Transverse colon (tissue), 4 donors: ENCODE measurements around the gene GPR65. TPM values are rescaled to one million over a fixed set of nuclear protein-coding genes. Genes with fewer than 3 reads are reported as not detected.

Experiments
- DNase-seq: peaks from one replicate; pipeline ENCODE4 v3.0.0-alpha.2; 2019
- H3K27ac ChIP-seq, 4 donors: fragments of 200-600 bp; sonication (generic); 2 replicates each; pipeline ENCODE4 v1.5.1; 2016 to 2018; ENCODE audit warnings: inconsistent platforms in 4 of 4
- H3K27me3 ChIP-seq: fragments of 200-600 bp; sonication (generic); 2 replicates; pipeline ENCODE4 v1.5.1; 2017; ENCODE audit warnings: inconsistent platforms
- H3K36me3 ChIP-seq, 4 donors: fragments of 200-600 bp; sonication (generic); 2 replicates each; pipeline ENCODE4 v1.5.1; 2017 to 2019; ENCODE audit warnings: inconsistent platforms in 4 of 4
- H3K4me1 ChIP-seq, 4 donors: fragments of 200-600 bp; sonication (generic); 2 replicates each; pipeline ENCODE4 v1.5.1; 2017 to 2020; ENCODE audit warnings: inconsistent platforms in 4 of 4
- H3K4me3 ChIP-seq, 4 donors: fragments of 200-600 bp; sonication (generic); 1 replicate in 1 of 4; 2 replicates in 3 of 4; pipeline versions ENCODE4 v1.5.1 to v1.6.1; 2017 to 2019; ENCODE audit warnings: inconsistent platforms in 4 of 4
- H3K9me3 ChIP-seq, 2 donors: fragments of 200-600 bp; sonication (generic); 2 replicates each; pipeline ENCODE4 v1.5.1; 2017 to 2019; ENCODE audit warnings: inconsistent platforms in 2 of 2
- EP300 ChIP-seq: sonication (generic); formaldehyde crosslinking; IDR thresholded peaks from one replicate; pipeline ENCODE4 v1.6.1; 2017; ENCODE audit warnings: antibody characterized with exemption, low read depth
- POLR2A ChIP-seq: fragments of 450-650 bp; IDR thresholded peaks from one replicate; pipeline ENCODE4 v1.6.1; 2016; ENCODE audit warnings: antibody characterized with exemption, mild to moderate bottlenecking, moderate library complexity
- POLR2AphosphoS5 ChIP-seq, 3 donors: sonication (generic); formaldehyde crosslinking; IDR thresholded peaks; one replicate each; pipeline ENCODE4 v1.6.1; 2016; ENCODE audit warnings: antibody characterized with exemption in 3 of 3
- WGBS, 2 donors: methylation state at CpG; one replicate each; pipeline ENCODE4 v1.1.5; 2018; ENCODE audit warnings: low coverage in 1 of 2; 5-methylcytosine and 5-hydroxymethylcytosine counted together
- in situ Hi-C, 4 donors: fragments of 200-750 bp; cut with MboI; loops; one replicate each; pipeline versions ENCODE4 v1.15.0 to v1.15.1; 2017; ENCODE audit warnings: low sequenced_read_pairs in 3 of 4, low pct_ligation_motif_present in 1 of 4, low pct_unique_long_range_greater_than_20kb in 1 of 4
- intact Hi-C: fragments of 100-400 bp; cut with DNase I; formaldehyde crosslinking; loops from one replicate; pipeline ENCODE4 v1.15.1; 2023; ENCODE audit warnings: low total_unique reads
- total RNA-seq, 4 donors: library from RNA; depleted of rRNA; stranded (reverse); fragments of >200 nt; gene quantifications; one replicate each; pipeline ENCODE4 v1.1.0, GENCODE V29; 2016
- TF ChIP-seq, protein P1 (sequence below), 5 experiments: fragments of 200-600 bp in 3 of 5; fragments of 450-650 bp in 2 of 5; sonication (generic) in 3 of 5; IDR thresholded peaks; 1 replicate in 2 of 5; 2 replicates in 3 of 5; pipeline ENCODE4 v1.5.1; 2016 to 2017; ENCODE audit warnings: antibody characterized with exemption in 5 of 5, inconsistent platforms in 3 of 5, mild to moderate bottlenecking in 2 of 5, moderate library complexity in 1 of 5

GPR65 gene
- total RNA-seq, 4 donors from 2014 or later: 0.68 to 1.6 TPM; not detected in 2

GRCh38 chr14:87989221-87989955 lies 15.5 kb upstream of the GPR65 start:
- no peak for DNase-seq
- TF ChIP-seq POLR2AphosphoS5 (IDR thresholded peaks at IDR 0.05): no peak
- no peak for TF ChIP-seq POLR2A
- TF ChIP-seq, protein P1, sequence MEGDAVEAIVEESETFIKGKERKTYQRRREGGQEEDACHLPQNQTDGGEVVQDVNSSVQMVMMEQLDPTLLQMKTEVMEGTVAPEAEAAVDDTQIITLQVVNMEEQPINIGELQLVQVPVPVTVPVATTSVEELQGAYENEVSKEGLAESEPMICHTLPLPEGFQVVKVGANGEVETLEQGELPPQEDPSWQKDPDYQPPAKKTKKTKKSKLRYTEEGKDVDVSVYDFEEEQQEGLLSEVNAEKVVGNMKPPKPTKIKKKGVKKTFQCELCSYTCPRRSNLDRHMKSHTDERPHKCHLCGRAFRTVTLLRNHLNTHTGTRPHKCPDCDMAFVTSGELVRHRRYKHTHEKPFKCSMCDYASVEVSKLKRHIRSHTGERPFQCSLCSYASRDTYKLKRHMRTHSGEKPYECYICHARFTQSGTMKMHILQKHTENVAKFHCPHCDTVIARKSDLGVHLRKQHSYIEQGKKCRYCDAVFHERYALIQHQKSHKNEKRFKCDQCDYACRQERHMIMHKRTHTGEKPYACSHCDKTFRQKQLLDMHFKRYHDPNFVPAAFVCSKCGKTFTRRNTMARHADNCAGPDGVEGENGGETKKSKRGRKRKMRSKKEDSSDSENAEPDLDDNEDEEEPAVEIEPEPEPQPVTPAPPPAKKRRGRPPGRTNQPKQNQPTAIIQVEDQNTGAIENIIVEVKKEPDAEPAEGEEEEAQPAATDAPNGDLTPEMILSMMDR (IDR thresholded peaks at IDR 0.05): no peak
- Histone ChIP-seq H3K36me3 (peaks cover 0 to 12% (median 0%) of the 10 kb centered on the region in 4 donors), H3K27me3 (no peaks in the 10 kb centered on the region), H3K9me3 (no peaks in the 10 kb centered on the region), H3K27ac (no peak overlapping the region), H3K4me3 (no peak overlapping the region), H3K4me1 (peaks cover 0 to 43% (median 8%) of the 10 kb centered on the region in 4 donors)
- in situ Hi-C loops (no loop called here), intact Hi-C loops (no loop called here)
- 86 to 94% methylated on average over 5 of the region's 5 CpGs for WGBS, 2 donors

GRCh38 chr14:87989956-87990299 lies 15.0 kb upstream of the GPR65 start:
- intact Hi-C loops: no loop called here
- Histone ChIP-seq H3K36me3 (peaks cover 0 to 12% (median 0%) of the 10 kb centered on the region in 4 donors), H3K4me1 (peaks cover 0 to 43% (median 8%) of the 10 kb centered on the region in 4 donors), H3K27ac (peak overlapping the region in 2 of 4 donors; percentile 38 to 95), H3K9me3 (no peaks in the 10 kb centered on the region), H3K4me3 (no peak overlapping the region), H3K27me3 (no peaks in the 10 kb centered on the region)
- 56 to 65% methylated on average over 2 of the region's 2 CpGs for WGBS, 2 donors
- TF ChIP-seq POLR2A: no peak
- TF ChIP-seq, protein P1 (IDR thresholded peaks at IDR 0.05): no peak
- no peak for TF ChIP-seq EP300
- no peak for TF ChIP-seq POLR2AphosphoS5 (IDR thresholded peaks at IDR 0.05)
- DNase-seq: no peak
- in situ Hi-C loops: no loop called here

DNA sequence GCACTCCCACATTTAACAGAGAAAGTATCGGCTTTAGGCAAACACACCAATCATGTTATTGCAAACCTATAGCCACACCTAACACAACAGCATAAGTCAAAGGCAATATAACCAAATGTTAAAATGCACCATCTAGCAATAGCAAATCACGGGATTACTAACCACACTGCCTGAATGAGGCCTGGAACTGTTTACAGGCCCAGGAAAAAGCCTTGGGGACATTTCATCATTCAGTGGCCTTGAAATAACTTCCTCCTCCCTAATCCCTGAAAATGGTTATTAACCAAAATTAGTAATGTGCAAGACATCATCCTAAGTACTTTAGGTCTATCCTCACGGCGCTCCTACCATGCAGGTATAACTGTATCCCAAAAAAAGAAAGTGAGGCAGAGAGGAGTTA lies 14.3 kb upstream of the GPR65 start:
- Histone ChIP-seq H3K36me3 (peaks cover 0 to 5% (median 0%) of the 10 kb centered on the region in 4 donors), H3K9me3 (no peaks in the 10 kb centered on the region), H3K4me1 (peaks cover 0 to 49% (median 8%) of the 10 kb centered on the region in 4 donors), H3K4me3 (no peak overlapping the region), H3K27ac (peak overlapping the region in 3 of 4 donors; percentile 23 to 95 (median 38)), H3K27me3 (no peaks in the 10 kb centered on the region)
- in situ Hi-C loops: no loop called here
- WGBS, 2 donors: 75 to 77% methylated on average over 4 of the region's 4 CpGs
- intact Hi-C loops: no loop called here
- no peak for TF ChIP-seq POLR2AphosphoS5 (IDR thresholded peaks at IDR 0.05)
- TF ChIP-seq, protein P1 (IDR thresholded peaks at IDR 0.05): no peak
- no peak for TF ChIP-seq EP300
- no peak for TF ChIP-seq POLR2A
- no peak for DNase-seq

GRCh38 chr14:87992346-87992717 lies 12.6 kb upstream of the GPR65 start:
- Histone ChIP-seq H3K36me3 (no peaks in the 10 kb centered on the region), H3K27me3 (no peaks in the 10 kb centered on the region), H3K9me3 (no peaks in the 10 kb centered on the region), H3K4me1 (peaks cover 0 to 49% (median 8%) of the 10 kb centered on the region in 4 donors), H3K27ac (peak overlapping the region; percentile 89 to 95 (median 93)), H3K4me3 (peak overlapping the region; percentile 61 to 85 (median 73))
- TF ChIP-seq, protein P1 (IDR thresholded peaks at IDR 0.05): no peak
- TF ChIP-seq EP300 (no peak), POLR2A (no peak), POLR2AphosphoS5 (IDR thresholded peaks at IDR 0.05) (no peak)
- 36 to 40% methylated on average over 1 to 20 of the region's 20 CpGs for WGBS, 2 donors
- in situ Hi-C loops: no loop called here
- no peak for DNase-seq
- intact Hi-C loops: no loop called here
